ENCODE data around the gene MAPRE2. TPM values are rescaled to one million over a fixed set of nuclear protein-coding genes. Genes with fewer than 3 reads are reported as not detected.

Gene MAPRE2
- total RNA-seq, 1 donor from 2014 or later = 52.5 TPM

DNA sequence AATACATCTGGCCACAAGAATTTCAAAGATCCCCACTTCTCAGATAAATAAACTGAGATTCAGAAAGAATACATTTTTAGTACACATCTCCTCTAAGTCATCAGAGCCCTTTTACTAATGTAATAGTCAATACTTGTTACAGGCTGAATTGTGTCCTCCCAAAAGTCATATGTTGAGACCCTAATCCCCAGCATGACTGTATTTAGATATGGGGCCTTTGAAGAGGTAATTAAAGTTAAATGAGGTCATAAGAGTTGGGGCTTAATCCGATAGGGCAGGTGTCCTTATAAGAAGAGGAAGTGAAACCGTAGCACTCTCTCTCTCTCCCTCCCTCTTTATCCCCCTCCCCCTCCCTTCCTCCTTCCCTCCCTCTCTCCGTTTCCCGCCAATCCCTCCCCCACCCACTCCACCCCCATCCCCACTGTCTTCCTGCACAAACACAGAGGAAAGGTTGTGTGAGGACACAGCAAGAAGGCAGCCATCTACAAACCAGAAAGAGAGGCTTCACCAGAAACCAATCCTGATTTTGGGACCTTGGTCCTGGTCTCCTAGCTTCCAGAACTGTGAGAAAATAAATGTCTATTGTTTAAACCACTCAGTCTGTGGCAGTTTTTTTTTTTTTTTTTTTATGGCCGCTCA is 133.0 kb downstream of the MAPRE2 start:
- no peak overlapping the region for H3K4me3 Mint-ChIP-seq
- no peaks in the 10 kb centered on the region for H3K36me3 Mint-ChIP-seq (ENCODE audit: low read depth)
- H3K27me3 Mint-ChIP-seq = no peaks in the 10 kb centered on the region
- no peak for DNase-seq
- no peak overlapping the region for H3K27ac Mint-ChIP-seq
- peaks cover 21% of the 10 kb centered on the region for H3K4me1 Mint-ChIP-seq
- intact Hi-C loops (cut with micrococcal nuclease) = no loop called here
- H3K9me3 Mint-ChIP-seq = peaks cover 9% of the 10 kb centered on the region

DNA sequence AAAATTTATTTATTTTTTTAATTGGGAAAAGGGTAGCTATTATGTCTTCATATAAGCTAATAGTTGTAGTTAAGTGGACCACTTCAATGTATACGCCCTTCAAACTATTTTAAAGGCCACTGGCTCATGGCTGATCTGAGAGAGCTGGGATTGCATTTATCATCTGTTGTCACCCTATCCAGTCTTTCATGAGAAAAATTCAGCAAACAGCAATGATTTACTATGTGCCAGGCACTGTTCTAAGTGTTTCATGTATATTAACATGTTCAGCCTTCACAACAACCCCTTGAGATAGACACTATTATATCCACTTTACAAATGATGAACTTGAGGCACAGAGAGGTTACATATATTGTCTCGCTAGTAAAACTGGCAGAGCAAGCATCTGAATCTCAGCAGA is 133.5 kb downstream of the MAPRE2 start:
- DNase-seq = no peak
- intact Hi-C loops (cut with micrococcal nuclease) = no loop called here
- Mint-ChIP-seq H3K4me1 (peaks cover 21% of the 10 kb centered on the region), H3K27ac (peak overlapping the region; percentile 5), H3K9me3 (peaks cover 4% of the 10 kb centered on the region), H3K36me3 (ENCODE audit: low read depth) (no peaks in the 10 kb centered on the region), H3K4me3 (no peak overlapping the region), H3K27me3 (no peaks in the 10 kb centered on the region)

DNA sequence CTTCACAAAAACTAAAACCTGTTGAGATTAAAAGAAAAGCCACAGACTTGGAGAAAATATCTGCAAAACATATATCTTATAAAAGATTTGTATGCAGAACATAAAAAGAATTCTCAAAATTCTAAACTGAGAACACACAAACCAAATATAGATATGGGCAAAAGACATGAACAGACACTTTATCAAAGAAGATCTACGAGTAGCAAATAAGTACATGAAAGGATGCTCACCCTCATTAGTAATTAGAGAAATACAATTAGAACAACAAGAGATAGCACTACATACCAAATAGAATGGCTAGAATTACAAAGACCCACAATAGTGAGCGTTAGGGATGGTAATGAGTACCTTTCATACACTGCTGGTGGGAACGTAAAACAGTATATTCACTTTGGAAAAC is 135.7 kb downstream of the MAPRE2 start:
- intact Hi-C loops (cut with micrococcal nuclease) = no loop called here

DNA sequence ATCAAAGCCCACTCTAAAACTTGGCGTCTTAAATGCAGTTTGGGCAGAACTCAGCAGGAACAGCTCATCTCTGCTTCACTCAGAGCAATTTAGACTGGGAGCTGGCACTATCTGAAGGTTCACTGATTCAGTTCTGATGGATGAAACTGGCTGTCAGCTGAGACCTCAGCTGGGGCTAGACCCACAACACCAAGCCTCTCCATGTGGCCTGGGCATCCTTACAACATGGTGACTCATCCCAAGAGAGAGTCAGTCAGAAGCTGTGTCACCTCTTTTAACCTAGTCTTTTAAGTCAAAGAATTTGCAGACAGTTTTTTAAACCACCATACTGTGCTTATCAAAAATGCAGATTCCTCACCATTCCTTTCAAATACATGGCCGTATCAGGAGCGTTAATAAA is 137.0 kb downstream of the MAPRE2 start:
- intact Hi-C loops (cut with micrococcal nuclease) = no loop called here
- no peak overlapping the region for H3K27ac Mint-ChIP-seq
- peaks cover 12% of the 10 kb centered on the region for H3K4me1 Mint-ChIP-seq
- no peaks in the 10 kb centered on the region for H3K36me3 Mint-ChIP-seq (ENCODE audit: low read depth)
- H3K27me3 Mint-ChIP-seq = no peaks in the 10 kb centered on the region
- DNase-seq = no peak
- no peaks in the 10 kb centered on the region for H3K9me3 Mint-ChIP-seq
- no peak overlapping the region for H3K4me3 Mint-ChIP-seq

More for the DNA sequence above, 135.7 kb downstream of the MAPRE2 start:
- H3K36me3 Mint-ChIP-seq (ENCODE audit: low read depth) = no peaks in the 10 kb centered on the region
- no peaks in the 10 kb centered on the region for H3K27me3 Mint-ChIP-seq
- no peak overlapping the region for H3K4me3 Mint-ChIP-seq
- no peak overlapping the region for H3K27ac Mint-ChIP-seq
- peaks cover 15% of the 10 kb centered on the region for H3K4me1 Mint-ChIP-seq
- no peaks in the 10 kb centered on the region for H3K9me3 Mint-ChIP-seq
- DNase-seq = no peak

DNA sequence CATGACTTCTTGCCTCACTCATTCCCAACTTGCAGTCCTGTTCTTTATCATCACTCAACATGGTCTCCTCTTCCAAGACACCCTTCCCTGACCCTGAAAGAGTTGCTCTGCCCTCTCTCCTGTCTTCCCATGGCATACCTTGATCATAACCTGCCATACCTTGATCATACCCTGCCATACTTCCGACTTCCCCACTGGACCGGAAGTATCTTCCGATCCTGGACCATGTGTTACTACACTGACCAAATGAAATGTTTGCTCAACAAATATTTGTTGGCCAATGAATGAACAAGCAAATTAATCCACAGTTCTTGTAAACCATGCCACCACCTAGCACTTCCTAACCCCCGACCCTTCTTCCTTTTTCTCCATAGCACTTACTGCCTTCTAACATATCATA is 138.7 kb downstream of the MAPRE2 start:
- intact Hi-C loops (cut with micrococcal nuclease) = no loop called here
- DNase-seq = no peak
- H3K4me3 Mint-ChIP-seq = no peak overlapping the region
- no peaks in the 10 kb centered on the region for H3K36me3 Mint-ChIP-seq (ENCODE audit: low read depth)
- no peaks in the 10 kb centered on the region for H3K27me3 Mint-ChIP-seq
- H3K27ac Mint-ChIP-seq = no peak overlapping the region
- H3K9me3 Mint-ChIP-seq = no peaks in the 10 kb centered on the region
- H3K4me1 Mint-ChIP-seq = peaks cover 4% of the 10 kb centered on the region

DNA sequence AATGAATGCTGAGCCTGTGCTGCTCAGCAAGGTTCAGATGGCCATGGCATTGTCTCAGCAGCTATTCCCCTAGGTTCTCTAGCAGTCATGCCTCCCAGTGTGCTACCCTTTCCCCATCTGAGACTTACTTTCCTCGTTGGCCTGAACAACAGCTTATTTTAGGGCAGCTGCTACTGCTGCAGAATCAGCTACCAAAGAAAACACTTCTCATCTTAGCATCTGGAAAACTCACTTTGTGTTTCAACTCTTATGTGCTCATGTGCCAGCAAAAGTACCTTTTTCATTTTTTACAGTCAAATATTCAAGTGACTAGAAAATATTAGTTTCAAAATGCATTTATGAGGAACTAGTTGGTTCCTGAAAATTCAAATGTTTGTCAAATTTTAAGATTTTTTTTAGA is 139.2 kb downstream of the MAPRE2 start:
- Mint-ChIP-seq H3K27ac (no peak overlapping the region), H3K9me3 (no peaks in the 10 kb centered on the region), H3K4me1 (peaks cover 3% of the 10 kb centered on the region), H3K27me3 (no peaks in the 10 kb centered on the region), H3K4me3 (no peak overlapping the region), H3K36me3 (ENCODE audit: low read depth) (no peaks in the 10 kb centered on the region)
- intact Hi-C loops (cut with micrococcal nuclease) = no loop called here
- DNase-seq = no peak

DNA sequence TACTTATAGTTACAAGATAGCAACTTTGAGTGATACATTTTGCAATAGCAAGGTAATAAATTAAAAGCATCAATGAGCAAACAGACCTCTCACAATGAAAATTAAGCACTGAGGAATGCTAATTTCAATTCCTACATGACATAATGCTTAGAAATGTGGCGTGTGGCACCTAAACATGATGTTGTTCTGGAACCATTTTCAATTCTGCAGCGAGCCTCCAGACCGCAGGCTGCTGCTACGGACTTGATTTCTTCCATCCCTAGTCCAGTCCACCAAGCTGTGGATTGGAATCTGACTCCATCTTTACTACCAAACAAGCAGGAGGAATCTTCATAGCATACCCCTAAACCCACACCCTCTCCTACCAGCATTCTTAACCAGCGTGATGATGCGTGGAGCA is 140.9 kb downstream of the MAPRE2 start:
- no peak for DNase-seq
- H3K27me3 Mint-ChIP-seq = no peaks in the 10 kb centered on the region
- no peaks in the 10 kb centered on the region for H3K4me1 Mint-ChIP-seq
- no peaks in the 10 kb centered on the region for H3K9me3 Mint-ChIP-seq
- no peak overlapping the region for H3K27ac Mint-ChIP-seq
- no peaks in the 10 kb centered on the region for H3K36me3 Mint-ChIP-seq (ENCODE audit: low read depth)
- intact Hi-C loops (cut with micrococcal nuclease) = no loop called here
- H3K4me3 Mint-ChIP-seq = no peak overlapping the region

DNA sequence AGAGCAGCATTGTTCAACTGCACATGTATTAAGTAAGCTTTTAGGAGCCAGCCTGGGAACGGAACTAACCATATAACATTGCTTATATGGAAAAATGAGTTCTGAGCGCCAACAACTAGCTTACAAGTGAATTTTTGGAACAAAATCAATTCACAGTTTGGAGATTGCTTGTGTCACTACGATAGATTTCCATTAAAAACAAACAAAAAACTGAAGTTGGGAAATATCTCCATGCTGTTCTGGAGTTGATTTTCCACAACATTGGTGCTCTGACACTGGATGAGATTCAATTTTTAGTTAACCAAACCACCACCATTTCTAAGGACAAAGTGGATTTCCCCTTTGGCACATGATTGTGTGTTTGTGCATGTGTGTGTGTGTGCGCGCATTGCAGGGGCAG is 142.7 kb downstream of the MAPRE2 start:
- H3K27ac Mint-ChIP-seq = no peak overlapping the region
- intact Hi-C loops (cut with micrococcal nuclease) = no loop called here

DNA sequence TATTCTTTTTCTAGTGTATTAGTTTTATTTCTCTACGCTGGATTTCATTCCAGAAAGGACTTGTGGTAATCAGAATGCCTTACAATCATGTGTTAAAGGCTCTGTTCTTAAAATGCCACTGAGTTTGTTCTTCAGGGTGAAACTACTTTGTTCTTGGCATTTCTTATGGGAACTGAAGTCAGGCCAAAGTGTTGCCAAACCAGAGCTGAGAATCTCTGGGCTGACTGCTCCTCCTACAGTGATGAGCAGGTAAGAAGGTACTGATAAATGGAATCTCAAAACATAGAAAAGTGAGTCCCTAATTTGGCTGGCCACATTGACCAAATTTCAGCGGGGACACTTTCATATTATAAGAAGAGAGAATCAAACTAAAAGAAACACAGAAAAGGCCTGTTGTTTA is 144.6 kb downstream of the MAPRE2 start:
- no peaks in the 10 kb centered on the region for H3K27me3 Mint-ChIP-seq
- H3K4me1 Mint-ChIP-seq = no peaks in the 10 kb centered on the region
- H3K36me3 Mint-ChIP-seq (ENCODE audit: low read depth) = no peaks in the 10 kb centered on the region
- H3K9me3 Mint-ChIP-seq = no peaks in the 10 kb centered on the region
- intact Hi-C loops (cut with micrococcal nuclease) = no loop called here
- no peak overlapping the region for H3K27ac Mint-ChIP-seq
- H3K4me3 Mint-ChIP-seq = no peak overlapping the region
- DNase-seq = no peak

More for the DNA sequence above, 142.7 kb downstream of the MAPRE2 start:
- H3K27me3 Mint-ChIP-seq = no peaks in the 10 kb centered on the region
- no peak for DNase-seq
- H3K9me3 Mint-ChIP-seq = no peaks in the 10 kb centered on the region
- no peaks in the 10 kb centered on the region for H3K36me3 Mint-ChIP-seq (ENCODE audit: low read depth)
- no peaks in the 10 kb centered on the region for H3K4me1 Mint-ChIP-seq
- H3K4me3 Mint-ChIP-seq = no peak overlapping the region

DNA sequence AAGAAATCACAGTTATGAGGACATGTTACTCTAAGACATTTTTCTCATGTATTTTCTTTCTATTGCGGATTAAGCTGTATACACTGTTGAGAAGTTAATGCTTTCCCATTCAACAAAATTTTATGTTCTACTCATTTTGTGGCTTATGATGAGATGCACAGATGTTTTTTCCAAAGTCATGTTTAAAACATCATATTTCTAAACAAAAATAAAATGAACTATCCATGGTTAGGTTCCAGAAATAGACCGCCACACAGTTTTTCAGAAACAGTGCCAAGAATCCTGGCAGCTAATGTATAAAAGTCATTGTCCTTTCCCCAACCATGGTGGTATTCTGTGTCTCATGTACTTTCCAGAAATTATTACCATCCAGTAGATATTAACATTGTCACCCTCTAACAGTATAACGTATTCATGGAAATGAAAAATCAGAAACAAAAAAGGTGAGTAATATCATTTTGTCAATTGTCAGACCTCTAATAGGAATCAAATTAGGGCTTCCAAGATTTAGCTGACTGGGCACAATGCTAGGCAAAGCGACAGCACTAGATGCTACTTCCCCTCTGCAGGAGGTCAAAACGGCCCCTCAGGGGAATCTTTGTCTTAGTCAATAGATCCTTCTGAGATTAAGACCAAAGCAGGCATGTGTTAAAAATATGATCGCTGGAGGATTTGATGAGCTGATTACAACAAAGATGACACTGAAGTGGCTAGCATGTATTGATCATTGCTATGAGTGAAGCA is 145.2 kb downstream of the MAPRE2 start:
- no peaks in the 10 kb centered on the region for H3K9me3 Mint-ChIP-seq
- DNase-seq = no peak
- H3K4me1 Mint-ChIP-seq = no peaks in the 10 kb centered on the region
- H3K4me3 Mint-ChIP-seq = no peak overlapping the region
- no peaks in the 10 kb centered on the region for H3K27me3 Mint-ChIP-seq
- no peaks in the 10 kb centered on the region for H3K36me3 Mint-ChIP-seq (ENCODE audit: low read depth)
- intact Hi-C loops (cut with micrococcal nuclease) = no loop called here
- no peak overlapping the region for H3K27ac Mint-ChIP-seq

DNA sequence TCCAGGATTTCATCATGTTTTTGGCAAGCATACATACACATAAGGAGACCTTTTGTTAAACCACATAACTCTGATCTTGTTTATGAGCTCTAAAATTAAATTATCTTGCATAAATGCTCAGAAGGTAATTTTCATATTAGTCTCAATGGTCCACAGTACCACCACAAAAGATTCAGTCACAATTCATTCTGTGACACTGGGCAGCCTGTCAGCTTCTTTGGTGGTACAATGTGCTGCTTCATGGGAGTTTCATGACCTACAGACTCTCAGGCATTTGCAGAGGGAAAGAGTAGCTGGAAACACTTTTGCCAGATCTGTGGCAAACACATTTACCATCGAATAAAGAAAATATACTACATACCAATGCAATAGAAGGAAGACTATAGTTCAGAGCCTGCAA is 148.3 kb downstream of the MAPRE2 start:
- H3K27ac Mint-ChIP-seq = no peak overlapping the region
- H3K9me3 Mint-ChIP-seq = no peaks in the 10 kb centered on the region
- H3K4me3 Mint-ChIP-seq = no peak overlapping the region
- intact Hi-C loops (cut with micrococcal nuclease) = no loop called here
- no peaks in the 10 kb centered on the region for H3K4me1 Mint-ChIP-seq
- DNase-seq = no peak
- no peaks in the 10 kb centered on the region for H3K27me3 Mint-ChIP-seq
- H3K36me3 Mint-ChIP-seq (ENCODE audit: low read depth) = no peaks in the 10 kb centered on the region

DNA sequence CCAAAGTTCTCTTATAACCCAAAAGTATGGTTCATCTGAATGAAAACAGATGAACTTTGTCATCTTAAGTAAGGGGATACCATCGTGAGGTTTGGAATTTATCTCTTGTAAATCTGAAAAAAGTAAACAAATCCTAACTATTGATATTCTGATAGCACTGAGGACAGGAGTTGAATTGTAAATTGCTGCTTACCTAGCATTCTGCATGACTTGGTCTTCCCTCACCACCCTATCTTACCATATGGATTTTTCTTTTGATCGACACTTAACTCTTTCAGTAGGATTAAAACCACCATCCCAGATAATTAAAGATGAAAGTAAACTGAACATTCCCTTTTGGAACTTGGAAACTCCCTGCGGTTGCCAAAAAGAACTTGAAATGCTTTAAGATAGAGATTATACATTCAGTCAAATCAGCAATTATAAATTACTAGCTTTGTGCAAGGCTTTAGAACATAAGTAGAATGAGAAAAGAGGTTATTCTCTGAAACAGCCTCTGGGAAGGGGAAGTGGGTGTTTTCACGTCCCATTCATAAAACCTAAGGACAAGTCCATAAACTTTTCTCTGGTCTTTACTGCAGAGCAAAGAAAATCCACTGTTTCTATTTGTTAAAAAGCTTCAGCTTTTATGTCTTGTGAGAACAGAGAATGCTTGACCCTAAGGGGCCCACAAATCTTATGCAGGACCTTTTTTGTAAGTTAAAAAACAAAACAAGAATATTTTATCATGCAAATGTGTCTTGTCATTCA is 149.9 kb downstream of the MAPRE2 start:
- Mint-ChIP-seq H3K4me1 (no peaks in the 10 kb centered on the region), H3K27me3 (no peaks in the 10 kb centered on the region), H3K27ac (no peak overlapping the region), H3K4me3 (no peak overlapping the region), H3K36me3 (ENCODE audit: low read depth) (no peaks in the 10 kb centered on the region), H3K9me3 (no peaks in the 10 kb centered on the region)
- intact Hi-C loops (cut with micrococcal nuclease) = no loop called here
- DNase-seq = no peak

DNA sequence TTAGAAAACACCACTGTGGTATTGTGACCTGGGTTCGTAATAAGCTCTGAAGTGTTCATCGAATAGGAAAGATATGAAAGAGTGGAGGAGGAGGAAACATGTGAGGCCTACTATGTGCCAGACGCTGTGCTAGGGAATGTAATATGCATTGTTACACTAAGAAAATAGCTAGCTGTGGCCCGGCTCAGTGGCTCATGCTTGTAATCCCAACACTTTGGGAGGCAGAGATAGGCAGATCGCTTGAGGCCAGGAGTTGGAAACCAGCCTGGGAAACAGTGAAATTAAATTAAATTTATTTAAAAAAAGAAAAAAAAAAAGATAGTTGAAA is 150.4 kb downstream of the MAPRE2 start:
- no peaks in the 10 kb centered on the region for H3K9me3 Mint-ChIP-seq
- H3K4me3 Mint-ChIP-seq = no peak overlapping the region
- DNase-seq = no peak

DNA sequence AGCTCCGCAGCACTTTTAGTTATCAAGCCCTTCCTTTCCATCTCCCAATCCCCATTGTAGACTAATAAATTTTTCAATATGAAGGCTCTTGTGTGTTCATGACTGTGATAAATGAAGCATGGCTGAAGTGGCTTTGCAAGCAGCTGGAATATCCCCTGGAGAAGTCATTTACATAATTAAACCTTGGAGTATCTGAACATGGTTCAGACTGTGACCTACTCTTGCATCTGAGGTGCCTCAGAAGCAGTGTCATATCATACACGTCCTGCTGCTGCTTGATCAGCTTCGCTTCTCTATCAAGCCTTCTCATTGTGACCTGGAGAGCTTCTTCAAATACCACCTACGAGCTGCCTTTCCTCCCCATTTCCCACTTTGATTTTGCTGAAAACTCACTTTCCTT is 151.2 kb downstream of the MAPRE2 start:
- no peak for DNase-seq
- no peak overlapping the region for H3K27ac Mint-ChIP-seq
- H3K36me3 Mint-ChIP-seq (ENCODE audit: low read depth) = no peaks in the 10 kb centered on the region
- H3K4me1 Mint-ChIP-seq = no peaks in the 10 kb centered on the region
- H3K9me3 Mint-ChIP-seq = no peaks in the 10 kb centered on the region
- H3K27me3 Mint-ChIP-seq = no peaks in the 10 kb centered on the region
- no peak overlapping the region for H3K4me3 Mint-ChIP-seq
- intact Hi-C loops (cut with micrococcal nuclease) = no loop called here

More for the DNA sequence above, 150.4 kb downstream of the MAPRE2 start:
- no peak overlapping the region for H3K27ac Mint-ChIP-seq
- H3K36me3 Mint-ChIP-seq (ENCODE audit: low read depth) = no peaks in the 10 kb centered on the region
- H3K27me3 Mint-ChIP-seq = no peaks in the 10 kb centered on the region
- intact Hi-C loops (cut with micrococcal nuclease) = no loop called here
- H3K4me1 Mint-ChIP-seq = no peaks in the 10 kb centered on the region
